DMS53 (cell line): ENCODE measurements around the gene CLMN.

Source experiments
- DNase-seq: peaks from one replicate; lab custom pipeline; 2025; lab: John Stamatoyannopoulos, UW

The CLMN gene

GRCh38 chr14:95320955-95321600, 1.4 kb upstream of the CLMN start:
- DNase-seq = no peak

- no peak for DNase-seq
These were observed 579 bp upstream of the CLMN start for GRCh38 chr14:95320078-95320895.

- DNase-seq = peak; percentile 45
These were observed 1.1 kb downstream of the CLMN start for GRCh38 chr14:95318399-95319311.

GRCh38 chr14:95317817-95318343, 1.8 kb downstream of the CLMN start:
- no peak for DNase-seq

GRCh38 chr14:95316821-95317220, 2.9 kb downstream of the CLMN start:
- no peak for DNase-seq

- DNase-seq = no peak
These were observed 4.1 kb downstream of the CLMN start for GRCh38 chr14:95315579-95315978.

- no peak for DNase-seq
These were observed 4.6 kb downstream of the CLMN start for GRCh38 chr14:95315156-95315555.

GRCh38 chr14:95314609-95315008, 5.1 kb downstream of the CLMN start:
- DNase-seq = no peak

- DNase-seq = no peak
These were observed 6.0 kb downstream of the CLMN start for GRCh38 chr14:95313707-95314106.

GRCh38 chr14:95313190-95313589, 6.5 kb downstream of the CLMN start:
- DNase-seq = no peak

GRCh38 chr14:95312311-95312710, 7.4 kb downstream of the CLMN start:
- DNase-seq = no peak

- peak; percentile 51 for DNase-seq
These were observed 8.0 kb downstream of the CLMN start for GRCh38 chr14:95311752-95312151.

- DNase-seq = no peak
These were observed 8.9 kb downstream of the CLMN start for GRCh38 chr14:95310635-95311380.

- DNase-seq = peak; percentile 73
These were observed 10.3 kb downstream of the CLMN start for GRCh38 chr14:95309261-95310051.

- DNase-seq = no peak
These were observed 11.6 kb downstream of the CLMN start for GRCh38 chr14:95308073-95308472.

- DNase-seq = peak; percentile 43
These were observed 12.2 kb downstream of the CLMN start for GRCh38 chr14:95307402-95308041.

- no peak for DNase-seq
These were observed 13.8 kb downstream of the CLMN start for GRCh38 chr14:95305940-95306339.

GRCh38 chr14:95305145-95305544, 14.6 kb downstream of the CLMN start:
- DNase-seq = no peak

GRCh38 chr14:95304342-95304741, 15.4 kb downstream of the CLMN start:
- no peak for DNase-seq

GRCh38 chr14:95303552-95303951, 16.2 kb downstream of the CLMN start:
- no peak for DNase-seq
